Calu3 (cell line): ENCODE measurements around the gene NDUFB11. TPM values are rescaled to one million over a fixed set of nuclear protein-coding genes. Genes with fewer than 3 reads are reported as not detected.

Source experiments
- BruUV-seq: library from RNA; stranded (reverse); fragments of 400-500 nt; replicated peaks from 2 replicates; lab custom pipeline; 2021; lab: Mats Ljungman, UMichigan
- CTCF ChIA-PET: fragments of 300-600 bp; sonication (Branson Sonifier 250); formaldehyde crosslinking; loops from one replicate; lab custom pipeline; 2022; ENCODE audit warnings: antibody characterized with exemption; lab: Charles Lee
- DNase-seq: peaks from one replicate; pipeline ENCODE4 v3.0.0; 2022
- H3K27ac Mint-ChIP-seq: one replicate; pipeline ENCODE4 v1.8.0; 2022; ENCODE audit warnings: mixed read lengths; ENCODE audit not compliant: unreplicated experiment
- H3K27me3 Mint-ChIP-seq: one replicate; pipeline ENCODE4 v1.8.0; 2022; ENCODE audit warnings: mixed read lengths; ENCODE audit not compliant: unreplicated experiment
- H3K36me3 Mint-ChIP-seq: one replicate; pipeline ENCODE4 v1.8.0; 2022; ENCODE audit warnings: mild to moderate bottlenecking, moderate library complexity, mixed read lengths; ENCODE audit not compliant: insufficient read depth, unreplicated experiment
- H3K4me1 Mint-ChIP-seq: one replicate; pipeline ENCODE4 v1.8.0; 2022; ENCODE audit warnings: mild to moderate bottlenecking, low read depth, mixed read lengths; ENCODE audit not compliant: unreplicated experiment
- H3K4me3 Mint-ChIP-seq: one replicate; pipeline ENCODE4 v1.8.0; 2022; ENCODE audit warnings: mild to moderate bottlenecking, low read depth, moderate library complexity, mixed read lengths; ENCODE audit not compliant: unreplicated experiment
- H3K9me3 Mint-ChIP-seq: one replicate; pipeline ENCODE4 v1.8.0; 2022; ENCODE audit warnings: low read depth, mixed read lengths; ENCODE audit not compliant: unreplicated experiment
- CTCF ChIP-seq: fragments of 200-600 bp; IDR thresholded peaks from one replicate; pipeline ENCODE4 v1.8.0; 2022; ENCODE audit warnings: antibody characterized with exemption; ENCODE audit not compliant: unreplicated experiment
- intact Hi-C: fragments of 100-400 bp; cut with micrococcal nuclease; formaldehyde crosslinking; loops from one replicate; pipeline ENCODE4 v1.10.0; 2022; ENCODE audit not compliant: unreplicated experiment
- total RNA-seq: library from RNA; stranded (reverse); gene quantifications from 2 replicates; pipeline ENCODE4 v1.2.3, GENCODE V29; 2022

Gene NDUFB11
- total RNA-seq, 1 experiment from 2014 or later: 102 TPM

GRCh38 chrX:47186096-47186740, 41.7 kb upstream of the NDUFB11 start:
- no peaks in the 10 kb centered on the region for H3K4me1 Mint-ChIP-seq
- peaks cover 36% of the 10 kb centered on the region for H3K36me3 Mint-ChIP-seq
- H3K27ac Mint-ChIP-seq: no peak overlapping the region
- intact Hi-C loops: no loop called here
- no peaks in the 10 kb centered on the region for H3K27me3 Mint-ChIP-seq
- TSS peak; percentile 51 for BruUV-seq
- no peak for DNase-seq
- H3K4me3 Mint-ChIP-seq: no peak overlapping the region
- no peak for TF ChIP-seq CTCF
- H3K9me3 Mint-ChIP-seq: no peaks in the 10 kb centered on the region
- CTCF ChIA-PET: no interaction called here

- H3K36me3 Mint-ChIP-seq: peaks cover 27% of the 10 kb centered on the region
- H3K9me3 Mint-ChIP-seq: no peaks in the 10 kb centered on the region
- CTCF ChIA-PET: no interaction called here
- no peak overlapping the region for H3K4me3 Mint-ChIP-seq
- BruUV-seq: no TSS peak
- no peaks in the 10 kb centered on the region for H3K4me1 Mint-ChIP-seq
- TF ChIP-seq CTCF: no peak
- no peak overlapping the region for H3K27ac Mint-ChIP-seq
- intact Hi-C loops: no loop called here
- no peak for DNase-seq
- no peaks in the 10 kb centered on the region for H3K27me3 Mint-ChIP-seq
These were observed 40.7 kb upstream of the NDUFB11 start for GRCh38 chrX:47185241-47185640.

GRCh38 chrX:47184486-47184885, 40.0 kb upstream of the NDUFB11 start:
- BruUV-seq: no TSS peak

GRCh38 chrX:47182106-47182700, 37.7 kb upstream of the NDUFB11 start:
- no peak for DNase-seq
- TF ChIP-seq CTCF: no peak
- CTCF ChIA-PET: no interaction called here
- no TSS peak for BruUV-seq
- intact Hi-C loops: no loop called here
- Mint-ChIP-seq H3K4me3 (no peak overlapping the region), H3K36me3 (peaks cover 48% of the 10 kb centered on the region), H3K9me3 (no peaks in the 10 kb centered on the region), H3K4me1 (no peaks in the 10 kb centered on the region), H3K27me3 (no peaks in the 10 kb centered on the region), H3K27ac (no peak overlapping the region)

More at GRCh38 chrX:47184486-47184885, 40.0 kb upstream of the NDUFB11 start:
- intact Hi-C loops: no loop called here
- Mint-ChIP-seq H3K27ac (no peak overlapping the region), H3K4me3 (no peak overlapping the region), H3K36me3 (peaks cover 29% of the 10 kb centered on the region), H3K9me3 (no peaks in the 10 kb centered on the region), H3K4me1 (no peaks in the 10 kb centered on the region), H3K27me3 (no peaks in the 10 kb centered on the region)
- DNase-seq: no peak
- CTCF ChIA-PET: no interaction called here
- TF ChIP-seq CTCF: no peak
